ENCODE data around the gene CEP112. TPM values are rescaled to one million over a fixed set of nuclear protein-coding genes. Genes with fewer than 3 reads are reported as not detected.
A peak's percentile ranks its signal among the peaks of the same experiment; 100 is the strongest.

The CEP112 gene
- total and polyA plus RNA-seq, 2 donors (not counting 1 experiment from before 2014, with no cell fraction given), result 5.4 to 6.4 TPM

DNA sequence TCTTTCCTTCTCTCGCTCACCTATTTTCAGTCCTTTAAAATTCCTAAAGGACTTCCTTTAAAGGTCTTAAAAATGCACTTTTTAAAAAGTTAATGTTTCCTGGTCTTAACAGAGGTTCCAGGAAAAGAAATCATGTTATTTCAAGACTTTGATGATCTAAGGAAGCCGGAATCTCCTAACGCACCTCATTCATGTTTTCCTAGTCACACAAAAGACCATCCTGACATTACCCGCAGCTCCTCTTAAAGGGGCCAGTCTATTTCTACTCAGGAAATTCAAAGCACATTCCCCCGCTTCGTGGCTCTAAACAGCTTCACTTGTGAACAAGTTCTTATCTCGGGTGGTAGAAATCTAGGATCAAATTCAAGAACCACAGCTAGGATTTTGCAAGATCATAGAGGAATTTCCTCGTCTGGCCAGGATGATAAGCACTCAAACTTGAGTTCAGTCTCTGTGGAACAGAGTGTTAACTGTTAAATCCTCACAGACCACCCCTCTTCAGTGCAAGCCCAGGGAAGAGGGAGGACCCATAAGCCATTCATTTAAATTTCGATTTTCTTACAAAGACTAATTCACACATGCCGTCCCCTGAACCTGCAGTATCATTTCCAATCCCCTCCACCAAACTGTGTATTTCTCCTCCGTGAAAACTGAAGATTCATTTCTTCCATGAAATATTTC lies 493.4 kb downstream of the CEP112 start:
- Histone ChIP-seq H3K9ac (ENCODE audit: insufficient read depth, low read length) (no peak overlapping the region), H3K27me3 (ENCODE audit: control insufficient read depth, insufficient read depth, low read length) (no peaks in the 10 kb centered on the region), H2AFZ (ENCODE audit: low read length) (peak overlapping the region; percentile 3), H3K4me3 (replicated peaks in 1 of 4; ENCODE audit: control extremely low read depth in 1 of 4, insufficient read depth in 1 of 4, low read depth in 3 of 4, low read length in 4 of 4) (peak overlapping the region in 1 of 4 experiments; percentile 27), H3K79me2 (ENCODE audit: control insufficient read depth, insufficient read depth, low read length) (no peaks in the 10 kb centered on the region), H3K9me3 (ENCODE audit: control insufficient read depth, insufficient read depth, low read depth, low read length) (no peaks in the 10 kb centered on the region), H3K4me2 (ENCODE audit: extremely low read depth, insufficient read depth, low read length) (peak overlapping the region; percentile 26), H3K27ac (ENCODE audit: insufficient read depth, low read length) (no peak overlapping the region), H4K20me1 (ENCODE audit: control insufficient read depth, extremely low read depth, insufficient read depth, low read length) (no peaks in the 10 kb centered on the region), H3K4me1 (ENCODE audit: control insufficient read depth, extremely low read depth, insufficient read depth, low read length) (peaks cover 2% of the 10 kb centered on the region), H3K36me3 (ENCODE audit: control insufficient read depth, insufficient read depth, low read length) (no peaks in the 10 kb centered on the region)
- peak; percentile 63 to 94 for DNase-seq (ENCODE audit: low read depth in 2 of 2)
- TF ChIP-seq EZH2 (IDR thresholded peaks at IDR 0.05; ENCODE audit: low read length, missing control alignments), result no peak
- TF ChIP-seq, protein P1, sequence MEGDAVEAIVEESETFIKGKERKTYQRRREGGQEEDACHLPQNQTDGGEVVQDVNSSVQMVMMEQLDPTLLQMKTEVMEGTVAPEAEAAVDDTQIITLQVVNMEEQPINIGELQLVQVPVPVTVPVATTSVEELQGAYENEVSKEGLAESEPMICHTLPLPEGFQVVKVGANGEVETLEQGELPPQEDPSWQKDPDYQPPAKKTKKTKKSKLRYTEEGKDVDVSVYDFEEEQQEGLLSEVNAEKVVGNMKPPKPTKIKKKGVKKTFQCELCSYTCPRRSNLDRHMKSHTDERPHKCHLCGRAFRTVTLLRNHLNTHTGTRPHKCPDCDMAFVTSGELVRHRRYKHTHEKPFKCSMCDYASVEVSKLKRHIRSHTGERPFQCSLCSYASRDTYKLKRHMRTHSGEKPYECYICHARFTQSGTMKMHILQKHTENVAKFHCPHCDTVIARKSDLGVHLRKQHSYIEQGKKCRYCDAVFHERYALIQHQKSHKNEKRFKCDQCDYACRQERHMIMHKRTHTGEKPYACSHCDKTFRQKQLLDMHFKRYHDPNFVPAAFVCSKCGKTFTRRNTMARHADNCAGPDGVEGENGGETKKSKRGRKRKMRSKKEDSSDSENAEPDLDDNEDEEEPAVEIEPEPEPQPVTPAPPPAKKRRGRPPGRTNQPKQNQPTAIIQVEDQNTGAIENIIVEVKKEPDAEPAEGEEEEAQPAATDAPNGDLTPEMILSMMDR (conservative IDR thresholded peaks at IDR 0.05 in 1 of 2, IDR thresholded peaks at IDR 0.05 in 1 of 2; ENCODE audit: low read depth in 1 of 2, low read length in 2 of 2), result no peak

DNA sequence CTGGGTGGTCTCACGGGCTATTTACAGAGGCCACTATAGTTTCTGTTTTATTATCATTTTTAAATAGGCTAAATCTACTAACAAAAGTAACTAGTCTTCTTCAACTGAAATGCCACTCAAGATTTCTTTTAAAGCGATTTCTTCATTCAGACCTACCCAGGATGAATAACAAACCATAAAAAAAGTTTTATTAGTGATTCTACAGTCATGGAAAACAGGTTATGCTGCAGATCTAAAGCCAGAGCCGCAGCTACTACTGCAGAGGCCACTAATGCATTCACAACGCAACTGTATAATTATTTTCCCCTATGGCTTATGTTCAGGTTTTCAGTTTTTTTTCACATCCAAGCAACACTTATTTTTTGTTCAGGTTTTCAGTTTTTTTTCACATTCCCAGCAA lies 494.3 kb downstream of the CEP112 start:
- H2AFZ ChIP-seq (ENCODE audit: low read length), result no peak overlapping the region
- no peaks in the 10 kb centered on the region for H4K20me1 ChIP-seq (ENCODE audit: control insufficient read depth, extremely low read depth, insufficient read depth, low read length)
- no peak overlapping the region for H3K4me2 ChIP-seq (ENCODE audit: extremely low read depth, insufficient read depth, low read length)
- DNase-seq (ENCODE audit: low read depth in 2 of 2), result peak in 1 of 2 donors; percentile 9
- TF ChIP-seq, protein P1 (conservative IDR thresholded peaks at IDR 0.05 in 1 of 2, IDR thresholded peaks at IDR 0.05 in 1 of 2; ENCODE audit: low read depth in 1 of 2, low read length in 2 of 2), result no peak
- no peak for TF ChIP-seq EZH2 (IDR thresholded peaks at IDR 0.05; ENCODE audit: low read length, missing control alignments)
- no peaks in the 10 kb centered on the region for H3K36me3 ChIP-seq (ENCODE audit: control insufficient read depth, insufficient read depth, low read length)
- no peaks in the 10 kb centered on the region for H3K27me3 ChIP-seq (ENCODE audit: control insufficient read depth, insufficient read depth, low read length)
- H3K27ac ChIP-seq (ENCODE audit: insufficient read depth, low read length), result no peak overlapping the region
- H3K79me2 ChIP-seq (ENCODE audit: control insufficient read depth, insufficient read depth, low read length), result no peaks in the 10 kb centered on the region
- peaks cover 2% of the 10 kb centered on the region for H3K4me1 ChIP-seq (ENCODE audit: control insufficient read depth, extremely low read depth, insufficient read depth, low read length)
- no peak overlapping the region for H3K9ac ChIP-seq (ENCODE audit: insufficient read depth, low read length)
- H3K9me3 ChIP-seq (ENCODE audit: control insufficient read depth, insufficient read depth, low read depth, low read length), result no peaks in the 10 kb centered on the region
- H3K4me3 ChIP-seq (replicated peaks in 1 of 4; ENCODE audit: control extremely low read depth in 1 of 4, insufficient read depth in 1 of 4, low read depth in 3 of 4, low read length in 4 of 4), result no peak overlapping the region

DNA sequence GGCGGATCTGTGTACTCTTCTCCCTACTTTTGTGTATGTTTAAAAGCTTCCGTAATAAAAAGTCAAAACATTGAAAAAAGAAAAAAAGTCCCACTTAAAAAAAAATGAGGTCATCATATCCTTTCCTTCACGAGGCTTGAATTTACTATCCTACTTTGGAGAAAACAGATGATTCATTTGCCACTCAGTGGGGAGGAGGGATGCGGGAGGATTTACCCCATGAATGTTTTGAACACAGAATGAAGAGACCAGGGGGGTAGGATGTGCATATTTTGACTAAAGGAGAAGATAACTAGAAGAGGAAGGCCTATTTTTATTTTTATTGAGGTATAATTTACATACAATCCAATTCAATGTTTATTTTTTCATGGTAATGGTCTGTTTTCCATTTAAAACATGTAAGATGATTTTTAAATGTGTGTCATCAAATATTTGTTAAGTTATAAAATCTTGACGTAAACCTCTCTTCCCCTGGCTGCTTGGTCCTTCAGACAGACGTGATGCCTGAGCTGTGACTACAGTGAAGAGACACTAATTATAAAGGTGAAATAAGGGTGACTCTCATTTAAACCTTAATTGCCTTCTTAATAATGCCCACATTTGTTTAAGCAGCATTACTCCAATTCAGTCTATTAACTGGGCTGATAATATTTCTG lies 495.1 kb downstream of the CEP112 start:
- no peaks in the 10 kb centered on the region for H4K20me1 ChIP-seq (ENCODE audit: control insufficient read depth, extremely low read depth, insufficient read depth, low read length)
- TF ChIP-seq EZH2 (IDR thresholded peaks at IDR 0.05; ENCODE audit: low read length, missing control alignments), result no peak
- TF ChIP-seq, protein P1 (conservative IDR thresholded peaks at IDR 0.05 in 1 of 2, IDR thresholded peaks at IDR 0.05 in 1 of 2; ENCODE audit: low read depth in 1 of 2, low read length in 2 of 2), result no peak
- H3K27ac ChIP-seq (ENCODE audit: insufficient read depth, low read length), result no peak overlapping the region
- H3K4me3 ChIP-seq (replicated peaks in 1 of 4; ENCODE audit: control extremely low read depth in 1 of 4, insufficient read depth in 1 of 4, low read depth in 3 of 4, low read length in 4 of 4), result no peak overlapping the region
- peak; percentile 33 to 71 for DNase-seq (ENCODE audit: low read depth in 2 of 2)
- H3K36me3 ChIP-seq (ENCODE audit: control insufficient read depth, insufficient read depth, low read length), result no peaks in the 10 kb centered on the region
- H3K79me2 ChIP-seq (ENCODE audit: control insufficient read depth, insufficient read depth, low read length), result no peaks in the 10 kb centered on the region
- H3K9ac ChIP-seq (ENCODE audit: insufficient read depth, low read length), result no peak overlapping the region
- no peak overlapping the region for H2AFZ ChIP-seq (ENCODE audit: low read length)
- peaks cover 2% of the 10 kb centered on the region for H3K4me1 ChIP-seq (ENCODE audit: control insufficient read depth, extremely low read depth, insufficient read depth, low read length)
- H3K4me2 ChIP-seq (ENCODE audit: extremely low read depth, insufficient read depth, low read length), result no peak overlapping the region
- no peaks in the 10 kb centered on the region for H3K9me3 ChIP-seq (ENCODE audit: control insufficient read depth, insufficient read depth, low read depth, low read length)
- H3K27me3 ChIP-seq (ENCODE audit: control insufficient read depth, insufficient read depth, low read length), result no peaks in the 10 kb centered on the region

All from fibroblast of lung (primary cell).